Tibial nerve (tissue), 4 donors: ENCODE data around the gene SPAG9. TPM values are rescaled to one million over a fixed set of nuclear protein-coding genes. Genes with fewer than 3 reads are reported as not detected.
"Not testable (repeated sequence)": the region's sequence is repeated elsewhere in the genome, so short reads cannot be mapped to it uniquely, and the experiment has no call there.

Source experiments
- DNase-seq, 2 donors: peaks; one replicate each; pipeline ENCODE4 v3.0.0-alpha.2; 2019; ENCODE audit warnings: low spot score in 2 of 2
- H3K27ac ChIP-seq, 4 donors: fragments of 200-600 bp; sonication (generic) in 3 of 4; one replicate each; pipeline ENCODE4 v1.5.1; 2017 to 2019; ENCODE audit warnings: mild to moderate bottlenecking in 1 of 4
- H3K27me3 ChIP-seq, 2 donors: fragments of 200-600 bp; sonication (generic) in 1 of 2; one replicate each; pipeline versions ENCODE4 v1.5.1 to v1.6.0; 2017 to 2019
- H3K36me3 ChIP-seq, 3 donors: fragments of 200-600 bp; sonication (generic); one replicate each; pipeline ENCODE4 v1.5.1; 2018 to 2019
- H3K4me1 ChIP-seq, 4 donors: fragments of 200-600 bp; sonication (generic) in 3 of 4; one replicate each; pipeline ENCODE4 v1.5.1; 2017 to 2019
- H3K4me3 ChIP-seq, 4 donors: fragments of 200-600 bp; sonication (generic) in 3 of 4; one replicate each; pipeline ENCODE4 v1.5.1; 2017 to 2019; ENCODE audit warnings: mild to moderate bottlenecking in 1 of 4, moderate library complexity in 1 of 4
- H3K9me3 ChIP-seq, 4 donors: fragments of 200-600 bp; sonication (generic) in 3 of 4; one replicate each; pipeline ENCODE4 v1.5.1; 2017 to 2019
- EP300 ChIP-seq, 2 donors: sonication (generic); formaldehyde crosslinking; IDR thresholded peaks; one replicate each; pipeline ENCODE4 v1.6.1; 2017; ENCODE audit warnings: antibody characterized with exemption in 2 of 2, mild to moderate bottlenecking in 1 of 2
- POLR2A ChIP-seq, 2 donors: fragments of 450-650 bp; IDR thresholded peaks; one replicate each; pipeline ENCODE4 v1.6.1; 2017; ENCODE audit warnings: antibody characterized with exemption in 2 of 2, mild to moderate bottlenecking in 2 of 2, moderate library complexity in 2 of 2
- WGBS, 2 donors: methylation state at CpG; one replicate each; pipeline ENCODE4 v1.1.5; 2018; 5-methylcytosine and 5-hydroxymethylcytosine counted together
- total RNA-seq, 4 donors: library from RNA; depleted of rRNA; stranded (reverse); fragments of >200 nt; gene quantifications; one replicate each; pipeline ENCODE4 v1.1.0, GENCODE V29; 2016
- TF ChIP-seq, protein P1 (sequence below), 5 experiments: fragments of 200-600 bp in 3 of 5; fragments of 450-650 bp in 2 of 5; sonication (generic) in 3 of 5; IDR thresholded peaks; one replicate each; pipeline ENCODE4 v1.5.1; 2016 to 2019; ENCODE audit warnings: antibody characterized with exemption in 5 of 5, mild to moderate bottlenecking in 3 of 5, moderate library complexity in 2 of 5

Gene SPAG9
- total RNA-seq, 4 donors from 2014 or later: 145 to 199 (median 165) TPM

DNA sequence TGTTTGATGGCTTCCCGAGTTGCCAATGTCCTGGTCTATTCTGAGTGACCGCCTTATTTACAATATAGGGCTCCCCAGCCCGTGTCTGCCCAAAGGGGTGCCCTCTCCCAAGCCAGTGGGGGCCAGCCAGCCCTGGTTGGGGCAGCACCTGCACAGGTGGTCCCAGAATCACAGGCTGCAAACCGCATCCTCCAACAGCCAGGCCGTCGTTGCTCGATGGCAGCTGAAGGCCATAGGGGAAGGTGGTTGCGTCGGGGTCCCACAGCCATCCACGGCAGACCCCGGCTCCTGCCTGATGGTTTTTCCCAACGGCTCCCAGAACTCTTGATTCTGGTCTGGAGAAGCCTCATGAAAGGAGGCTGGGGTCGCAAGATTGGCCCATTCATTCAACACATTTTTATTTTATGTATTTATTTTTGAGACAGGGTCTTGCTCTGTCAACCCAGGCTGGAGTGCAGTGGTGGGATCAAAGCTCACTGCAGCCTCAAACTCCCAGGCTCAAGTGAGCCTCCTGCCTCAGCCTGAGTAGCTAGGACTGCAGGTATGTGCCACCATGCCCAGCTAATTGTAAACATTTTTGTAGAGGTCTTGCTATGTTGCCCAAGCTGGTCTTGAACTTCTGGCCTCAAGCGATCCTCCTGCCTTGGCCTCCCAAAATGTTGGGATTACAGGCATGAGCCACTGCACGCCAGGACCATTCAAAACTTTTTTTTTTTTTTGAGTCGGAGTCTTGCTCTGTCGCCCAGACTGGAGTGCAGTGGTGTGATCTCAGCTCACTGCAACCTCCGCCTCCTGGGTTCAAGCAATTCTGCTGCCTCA lies 175.6 kb downstream of the SPAG9 start:
- H3K4me3 ChIP-seq: peak overlapping the region in 3 of 4 donors; percentile 42 to 59 (median 54)
- no peak for DNase-seq
- 64 to 85% methylated on average over 9 to 16 of the region's 18 CpGs for WGBS, 2 donors
- peak overlapping the region; percentile 84 to 97 (median 90) for H3K27ac ChIP-seq
- H3K9me3 ChIP-seq: no peaks in the 10 kb centered on the region
- TF ChIP-seq EP300 (IDR thresholded peaks at IDR 0.05): no peak
- TF ChIP-seq, protein P1, sequence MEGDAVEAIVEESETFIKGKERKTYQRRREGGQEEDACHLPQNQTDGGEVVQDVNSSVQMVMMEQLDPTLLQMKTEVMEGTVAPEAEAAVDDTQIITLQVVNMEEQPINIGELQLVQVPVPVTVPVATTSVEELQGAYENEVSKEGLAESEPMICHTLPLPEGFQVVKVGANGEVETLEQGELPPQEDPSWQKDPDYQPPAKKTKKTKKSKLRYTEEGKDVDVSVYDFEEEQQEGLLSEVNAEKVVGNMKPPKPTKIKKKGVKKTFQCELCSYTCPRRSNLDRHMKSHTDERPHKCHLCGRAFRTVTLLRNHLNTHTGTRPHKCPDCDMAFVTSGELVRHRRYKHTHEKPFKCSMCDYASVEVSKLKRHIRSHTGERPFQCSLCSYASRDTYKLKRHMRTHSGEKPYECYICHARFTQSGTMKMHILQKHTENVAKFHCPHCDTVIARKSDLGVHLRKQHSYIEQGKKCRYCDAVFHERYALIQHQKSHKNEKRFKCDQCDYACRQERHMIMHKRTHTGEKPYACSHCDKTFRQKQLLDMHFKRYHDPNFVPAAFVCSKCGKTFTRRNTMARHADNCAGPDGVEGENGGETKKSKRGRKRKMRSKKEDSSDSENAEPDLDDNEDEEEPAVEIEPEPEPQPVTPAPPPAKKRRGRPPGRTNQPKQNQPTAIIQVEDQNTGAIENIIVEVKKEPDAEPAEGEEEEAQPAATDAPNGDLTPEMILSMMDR (IDR thresholded peaks at IDR 0.05): no peak
- TF ChIP-seq POLR2A (IDR thresholded peaks at IDR 0.05): no peak
- H3K4me1 ChIP-seq: peaks cover 0 to 56% (median 33%) of the 10 kb centered on the region in 4 donors
- H3K27me3 ChIP-seq: no peaks in the 10 kb centered on the region
- H3K36me3 ChIP-seq: no peaks in the 10 kb centered on the region

DNA sequence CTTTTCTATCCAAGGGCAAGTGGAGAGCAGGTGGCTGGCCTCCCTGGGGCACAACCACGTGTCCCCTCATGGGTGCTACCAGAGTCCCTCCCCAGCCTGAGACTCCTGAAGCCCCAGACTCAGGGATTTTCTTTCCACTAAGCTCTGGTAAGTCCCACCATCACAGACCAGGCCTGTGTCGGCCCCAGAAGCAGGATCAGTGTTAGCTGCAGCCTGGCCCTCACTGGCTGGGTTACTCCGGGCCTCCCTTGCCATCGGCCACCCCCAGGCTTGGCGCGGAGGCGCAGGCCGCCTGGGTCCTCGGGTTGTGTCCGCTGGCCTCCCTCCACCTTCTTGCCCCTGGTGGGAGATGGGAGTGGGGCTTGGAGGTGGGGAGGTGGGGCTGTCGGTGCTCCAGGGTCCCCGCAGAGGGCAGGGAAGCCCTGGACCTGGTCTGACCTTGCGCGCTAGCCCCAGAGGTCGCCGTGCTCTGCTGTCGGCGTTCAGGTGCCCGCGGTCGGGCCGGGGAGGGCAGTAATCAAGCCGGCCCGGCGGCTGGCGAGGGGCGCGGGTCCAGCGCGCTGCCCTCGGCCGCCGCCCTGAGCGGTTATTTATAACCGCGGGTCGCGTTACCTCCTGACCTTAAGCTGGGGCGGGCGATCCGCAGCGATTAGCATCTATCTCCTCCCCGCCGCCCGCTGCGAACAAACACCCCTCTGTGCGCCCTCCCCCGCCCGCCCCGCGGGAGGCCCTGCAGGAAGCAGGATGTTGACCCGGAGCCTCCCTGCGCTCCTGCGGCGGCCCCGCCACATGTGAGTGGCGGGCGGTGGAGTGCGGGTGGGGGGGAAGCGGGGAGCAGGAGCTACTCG lies 176.4 kb downstream of the SPAG9 start:
- 7 to 9% methylated on average over 10 to 56 of the region's 61 CpGs for WGBS, 2 donors
- Histone ChIP-seq H3K9me3 (no peaks in the 10 kb centered on the region), H3K27ac (peak overlapping the region; percentile 84 to 97 (median 90)), H3K36me3 (no peaks in the 10 kb centered on the region), H3K4me1 (peaks cover 0 to 48% (median 25%) of the 10 kb centered on the region in 4 donors), H3K27me3 (no peaks in the 10 kb centered on the region), H3K4me3 (peak overlapping the region; percentile 41 to 59 (median 48))
- peak; percentile 61 to 72 for DNase-seq
- TF ChIP-seq, protein P1 (IDR thresholded peaks at IDR 0.05): peak in 1 of 5 experiments; percentile 29
- peak; percentile 56 to 84 for TF ChIP-seq EP300 (IDR thresholded peaks at IDR 0.05)
- TF ChIP-seq POLR2A (IDR thresholded peaks at IDR 0.05): peak; percentile 11 to 61

DNA sequence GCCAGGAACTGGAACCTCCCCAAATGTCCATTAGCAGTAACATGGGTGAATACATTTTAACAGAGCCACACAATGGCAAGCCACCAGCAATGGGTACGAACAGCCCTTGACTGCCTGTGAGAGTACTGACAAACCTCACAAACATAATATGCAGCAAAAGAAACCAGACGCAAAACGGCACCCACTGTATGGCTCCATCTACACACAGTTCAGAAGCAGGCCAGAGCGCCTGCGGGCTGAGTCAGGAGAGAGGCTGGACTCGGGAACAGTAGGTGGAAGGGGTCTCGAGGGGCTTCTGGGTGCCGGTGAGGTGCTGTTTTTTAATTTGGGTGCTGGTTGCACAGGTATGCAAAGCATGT lies 177.1 kb downstream of the SPAG9 start:
- DNase-seq: peak in 1 of 2 donors; percentile 12
- no peaks in the 10 kb centered on the region for H3K36me3 ChIP-seq
- WGBS, 2 donors: 57 to 61% methylated on average over 8 of the region's 8 CpGs
- H3K4me1 ChIP-seq: peaks cover 0 to 41% (median 19%) of the 10 kb centered on the region in 4 donors
- peak overlapping the region; percentile 84 to 97 (median 90) for H3K27ac ChIP-seq
- no peaks in the 10 kb centered on the region for H3K27me3 ChIP-seq
- peak overlapping the region in 2 of 4 donors; percentile 54 to 59 for H3K4me3 ChIP-seq
- no peaks in the 10 kb centered on the region for H3K9me3 ChIP-seq
- no peak for TF ChIP-seq EP300 (IDR thresholded peaks at IDR 0.05)
- TF ChIP-seq POLR2A (IDR thresholded peaks at IDR 0.05): no peak
- TF ChIP-seq, protein P1 (IDR thresholded peaks at IDR 0.05): no peak

DNA sequence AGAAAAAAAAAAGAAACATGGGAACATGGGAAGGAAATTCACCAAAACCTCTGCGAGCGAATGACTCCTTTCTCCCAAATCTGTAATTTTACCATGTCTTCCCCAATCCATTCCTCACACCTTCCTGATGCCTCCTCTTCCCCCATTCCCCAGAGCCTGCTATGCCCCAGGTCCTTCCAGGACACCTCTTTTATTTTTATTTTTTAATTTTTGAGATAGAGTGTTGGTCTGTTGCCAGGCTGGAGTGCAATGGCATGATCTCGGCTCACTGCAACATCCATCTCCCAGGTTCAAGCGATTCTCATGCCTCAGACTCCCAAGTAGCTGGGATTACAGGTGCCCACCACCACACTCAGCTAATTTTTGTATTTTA lies 179.0 kb downstream of the SPAG9 start:
- H3K36me3 ChIP-seq, H3K27me3 ChIP-seq, H3K9me3 ChIP-seq, H3K4me3 ChIP-seq, DNase-seq: not testable (repeated sequence)
- WGBS, 2 donors: 95 to 100% methylated on average over 4 of the region's 4 CpGs
- H3K4me1 ChIP-seq: peaks cover 0 to 25% (median 16%) of the 10 kb centered on the region in 4 donors
- H3K27ac ChIP-seq: peak overlapping the region in 1 of 4 donors; percentile 91

DNA sequence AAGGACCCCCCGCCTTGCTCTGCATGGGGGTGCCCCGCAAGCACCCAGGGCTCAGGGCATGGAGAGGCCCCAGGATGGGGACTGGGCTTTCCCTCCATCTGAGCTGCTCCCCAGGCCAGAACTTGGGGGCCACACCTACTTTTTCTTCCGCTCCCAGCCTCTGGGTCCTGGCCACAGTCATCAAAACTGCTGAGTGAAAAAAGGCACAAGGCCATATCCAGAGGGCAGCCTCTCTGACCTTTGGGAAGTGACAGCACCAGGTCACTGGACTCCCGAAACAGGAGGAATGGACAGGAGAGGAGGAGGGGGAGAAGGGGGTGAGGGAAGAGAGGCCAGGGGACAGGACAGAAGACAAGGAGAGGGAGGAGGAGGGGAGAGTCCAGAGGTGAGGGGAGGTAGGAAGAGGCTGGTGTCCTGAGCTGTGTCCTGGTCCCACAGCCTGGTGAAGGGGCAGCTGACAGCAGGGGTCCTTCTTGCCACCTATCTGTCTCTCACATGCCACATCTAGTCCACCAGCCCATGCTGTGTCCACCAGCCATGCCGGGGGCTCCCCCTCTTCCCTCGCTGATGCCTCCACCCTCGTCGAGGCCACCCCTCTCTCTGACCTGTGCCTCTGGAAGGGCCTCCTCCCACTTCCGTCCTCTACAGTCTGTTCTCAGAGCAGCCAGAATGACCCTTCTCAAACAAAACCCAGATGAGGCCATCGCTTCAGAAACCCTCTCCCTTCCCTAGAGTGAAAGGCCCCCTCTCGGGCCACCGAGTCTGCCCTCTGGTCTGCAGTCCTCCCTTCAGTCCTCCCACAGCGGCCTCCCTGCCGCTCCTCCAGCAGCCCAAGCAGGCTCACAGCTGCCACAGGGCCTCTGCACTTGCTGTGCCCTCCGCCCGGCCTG lies 180.6 kb downstream of the SPAG9 start:
- Histone ChIP-seq H3K36me3 (no peaks in the 10 kb centered on the region), H3K4me1 (peaks cover 0 to 36% (median 21%) of the 10 kb centered on the region in 4 donors), H3K27me3 (no peaks in the 10 kb centered on the region), H3K27ac (peak overlapping the region in 1 of 4 donors; percentile 22), H3K4me3 (no peak overlapping the region), H3K9me3 (no peaks in the 10 kb centered on the region)
- DNase-seq: no peak
- no peak for TF ChIP-seq EP300 (IDR thresholded peaks at IDR 0.05)
- TF ChIP-seq POLR2A (IDR thresholded peaks at IDR 0.05): no peak
- TF ChIP-seq, protein P1 (IDR thresholded peaks at IDR 0.05): no peak
- 74 to 78% methylated on average over 16 of the region's 16 CpGs for WGBS, 2 donors
